Endothelial cell of umbilical vein (primary cell): Measurements from ENCODE around the gene GALNT10. TPM values are rescaled to one million over a fixed set of nuclear protein-coding genes. Genes with fewer than 3 reads are reported as not detected.

ENCODE experiments used
- BruUV-seq: library from RNA; stranded (reverse); fragments of 400-500 nt; replicated peaks from 2 replicates; lab custom pipeline; 2021; lab: Mats Ljungman, UMichigan
- CTCF ChIA-PET: fragments of 300-600, 350-600 bp; sonication (Branson Sonifier 250); formaldehyde crosslinking; loops from one replicate; lab custom pipeline; 2021; ENCODE audit warnings: antibody characterized with exemption, inconsistent platforms; lab: Charles Lee
- POLR2A ChIA-PET: fragments of 300-600, 350-600 bp; sonication (Branson Sonifier 250); formaldehyde crosslinking; loops from one replicate; lab custom pipeline; 2021; ENCODE audit warnings: antibody characterized with exemption, inconsistent platforms; lab: Charles Lee
- DNase-seq: peaks from one replicate; pipeline ENCODE4 v3.0.0-alpha.2; 2011; ENCODE audit warnings: low read depth, low spot score
- FAIRE-seq: peaks from 2 replicates; lab custom pipeline; 2011; peaks lifted over from hg19 to GRCh38; lab: Jason Lieb, UNC
- H2AFZ ChIP-seq: 2 replicates; pipeline ENCODE4 v1.6.0; 2012; ENCODE audit warnings: low read depth, low read length, control low read depth, inconsistent platforms
- H3K27ac ChIP-seq: 2 replicates; pipeline ENCODE4 v1.5.1; 2011; ENCODE audit warnings: low read depth, mild to moderate bottlenecking, control low read depth, low read length, moderate library complexity; ENCODE audit not compliant: insufficient read depth
- H3K27me3 ChIP-seq, 2 experiments: 2 replicates each; pipeline versions ENCODE4 v1.6.0 to v1.6.1; 2011; ENCODE audit warnings: low read length in 2 of 2, mixed read lengths in 1 of 2; ENCODE audit not compliant: control insufficient read depth in 2 of 2, insufficient read depth in 2 of 2
- H3K36me3 ChIP-seq, 2 experiments: 2 replicates in 1 of 2; 3 replicates in 1 of 2; pipeline ENCODE4 v1.5.1; 2011; ENCODE audit warnings: low read length in 2 of 2, mild to moderate bottlenecking in 1 of 2, moderate library complexity in 1 of 2; ENCODE audit not compliant: control insufficient read depth in 2 of 2, insufficient read depth in 2 of 2; ENCODE audit errors: extremely low read depth in 1 of 2
- H3K4me1 ChIP-seq: 3 replicates; pipeline ENCODE4 v1.5.1; 2011; ENCODE audit warnings: mild to moderate bottlenecking, low read length; ENCODE audit not compliant: control insufficient read depth, insufficient read depth; ENCODE audit errors: extremely low read depth
- H3K4me2 ChIP-seq: 2 replicates; pipeline ENCODE4 v1.6.1; 2011; ENCODE audit warnings: low read length, control low read depth, mixed read lengths; ENCODE audit not compliant: insufficient read depth
- H3K4me3 ChIP-seq, 3 experiments: fragments of 200-600 bp in 1 of 3; sonication (generic), shearing (Covaris generic) in 1 of 3; replicated peaks in 1 of 3; 2 replicates each; pipeline ENCODE4 v1.5.1; 2011 to 2016; ENCODE audit warnings: control low read depth in 3 of 3, low read length in 3 of 3, mild to moderate bottlenecking in 2 of 3, inconsistent platforms in 1 of 3, low read depth in 1 of 3, moderate library complexity in 1 of 3; ENCODE audit not compliant: insufficient read depth in 1 of 3
- H3K79me2 ChIP-seq: 2 replicates; pipeline ENCODE4 v1.6.0; 2012; ENCODE audit warnings: low read length, inconsistent platforms; ENCODE audit not compliant: control insufficient read depth, insufficient read depth
- H3K9ac ChIP-seq: replicated peaks from 2 replicates; pipeline ENCODE3; 2011; ENCODE audit warnings: low read length, control low read depth; ENCODE audit not compliant: insufficient read depth; ENCODE audit errors: extremely low read depth
- H3K9me1 ChIP-seq: replicated peaks from 3 replicates; pipeline ENCODE4 v1.6.0; 2011; ENCODE audit warnings: mild to moderate bottlenecking, low read length; ENCODE audit not compliant: control insufficient read depth, insufficient read depth; ENCODE audit errors: extremely low read depth
- H3K9me3 ChIP-seq: replicated peaks from 2 replicates; pipeline ENCODE4 v1.5.1; 2012; ENCODE audit warnings: low read length, inconsistent platforms; ENCODE audit not compliant: control insufficient read depth, insufficient read depth
- H4K20me1 ChIP-seq: replicated peaks from 2 replicates; pipeline ENCODE3; 2011; ENCODE audit warnings: mild to moderate bottlenecking, low read length; ENCODE audit not compliant: control insufficient read depth, insufficient read depth; ENCODE audit errors: extremely low read depth
- EZH2 ChIP-seq: IDR thresholded peaks from 2 replicates; pipeline ENCODE4 v1.6.1; 2012; ENCODE audit warnings: borderline replicate concordance, low read depth, mild to moderate bottlenecking, moderate library complexity, low read length, inconsistent platforms; ENCODE audit not compliant: severe bottlenecking
- FOS ChIP-seq: IDR thresholded peaks from 2 replicates; pipeline ENCODE4 v1.6.1; 2011; ENCODE audit warnings: mild to moderate bottlenecking, low read length, moderate library complexity, borderline replicate concordance; ENCODE audit not compliant: insufficient read depth
- GATA2 ChIP-seq: IDR thresholded peaks from 2 replicates; pipeline ENCODE4 v1.7.0; 2011; ENCODE audit warnings: low read depth, mild to moderate bottlenecking, moderate library complexity, mixed read lengths, low read length; ENCODE audit not compliant: insufficient read length, insufficient read depth
- JUN ChIP-seq: IDR thresholded peaks from 2 replicates; pipeline ENCODE4 v1.6.1; 2011; ENCODE audit warnings: borderline replicate concordance, low read depth; ENCODE audit not compliant: insufficient read length, insufficient read depth
- MAX ChIP-seq: IDR thresholded peaks from 2 replicates; pipeline ENCODE4 v1.6.1; 2011; ENCODE audit not compliant: insufficient read depth, insufficient read length
- POLR2A ChIP-seq: IDR thresholded peaks from 2 replicates; pipeline ENCODE4 v1.6.1; 2012; ENCODE audit warnings: low read depth, mild to moderate bottlenecking, control low read depth, low read length
- POLR2AphosphoS5 ChIP-seq: IDR thresholded peaks from 2 replicates; pipeline ENCODE4 v1.6.1; 2012; ENCODE audit warnings: low read depth, mild to moderate bottlenecking, control low read depth, low read length, moderate library complexity; ENCODE audit not compliant: insufficient read depth
- dilution Hi-C: fragments of 300-500 bp; cut with MboI; formaldehyde crosslinking; loops from one replicate; pipeline ENCODE4 v1.15.0; 2019; ENCODE audit warnings: low sequenced_read_pairs; ENCODE audit not compliant: extremely low pct_ligation_motif_present
- intact Hi-C: fragments of 100-400 bp; cut with micrococcal nuclease; formaldehyde crosslinking; loops from one replicate; pipeline ENCODE4 v1.10.0; 2022
- polyA plus RNA-seq, 4 experiments: library from polyadenylated mRNA; depleted of rRNA in 3 of 4; stranded (reverse) in 3 of 4; unstranded in 1 of 4; fragments of >200 nt; gene quantifications; 2 replicates each; pipeline versions ENCODE4 v1.2.1 to v1.2.3, GENCODE V29; 2011 to 2012; ENCODE audit warnings: missing spikeins in 1 of 4
- total RNA-seq: library from RNA; stranded (reverse); gene quantifications from 2 replicates; pipeline ENCODE4 v1.2.3, GENCODE V29; 2021

Gene GALNT10
- total and polyA plus RNA-seq, 2 donors (not counting 3 experiments of a cell fraction or from before 2014, with no cell fraction given): 70.2 to 77.6 TPM

GRCh38 chr5:154437281-154437965, 246.9 kb downstream of the GALNT10 start:
- dilution Hi-C loops: no loop called here

GRCh38 chr5:154440540-154440939, 250.0 kb downstream of the GALNT10 start:
- no TSS peak for BruUV-seq
- H4K20me1 ChIP-seq: no peaks in the 10 kb centered on the region
- TF ChIP-seq POLR2A: no peak
- no peak for TF ChIP-seq MAX
- no peak for TF ChIP-seq POLR2AphosphoS5
- ChIA-PET POLR2A (no interaction called here), CTCF (no interaction called here)
- H3K4me2 ChIP-seq: no peak overlapping the region
- no peaks in the 10 kb centered on the region for H3K9me1 ChIP-seq
- no peak overlapping the region for H2AFZ ChIP-seq
- H3K9me3 ChIP-seq: no peaks in the 10 kb centered on the region
- intact Hi-C loops: loop anchor here (10.0 kb wide), 1 partner anchor 414 kb away; the partner anchor contains the start of genes CNOT8 and FAXDC2
- H3K36me3 ChIP-seq: peaks cover 3 to 9% of the 10 kb centered on the region in 2 experiments
- no peak for DNase-seq
- no peak overlapping the region for H3K4me3 ChIP-seq
- FAIRE-seq: no peak
- dilution Hi-C loops: no loop called here
- H3K4me1 ChIP-seq: peaks cover 8% of the 10 kb centered on the region
- H3K27ac ChIP-seq: no peak overlapping the region
- H3K9ac ChIP-seq: no peak overlapping the region
- H3K27me3 ChIP-seq: no peaks in the 10 kb centered on the region
- no peaks in the 10 kb centered on the region for H3K79me2 ChIP-seq

More at GRCh38 chr5:154437281-154437965, 246.9 kb downstream of the GALNT10 start:
- Histone ChIP-seq H3K27me3 (no peaks in the 10 kb centered on the region), H3K9me3 (no peaks in the 10 kb centered on the region), H4K20me1 (no peaks in the 10 kb centered on the region), H3K4me2 (no peak overlapping the region), H2AFZ (no peak overlapping the region), H3K9me1 (no peaks in the 10 kb centered on the region), H3K9ac (no peak overlapping the region), H3K79me2 (no peaks in the 10 kb centered on the region), H3K4me1 (no peaks in the 10 kb centered on the region), H3K36me3 (peaks cover 3 to 9% of the 10 kb centered on the region in 2 experiments), H3K4me3 (no peak overlapping the region), H3K27ac (no peak overlapping the region)
- DNase-seq (no peak), FAIRE-seq (peak; percentile 35)
- no TSS peak for BruUV-seq
- ChIA-PET POLR2A (no interaction called here), CTCF (interaction anchor here (1.1 kb wide), 1 partner anchor 16 kb away, joined by 7 read pairs; no protein-coding TSS in a partner anchor)
- intact Hi-C loops: no loop called here
- TF ChIP-seq GATA2 (no peak), POLR2A (no peak), POLR2AphosphoS5 (no peak), FOS (no peak), EZH2 (no peak), JUN (no peak)
